CD4-positive, alpha-beta T cell treated with Interleukin-21 for 1 hour (primary cell): ENCODE measurements around the gene FITM2.
A peak's percentile ranks its signal among the peaks of the same experiment; 100 is the strongest.
"Not testable (repeated sequence)": the region's sequence is repeated elsewhere in the genome, so short reads cannot be mapped to it uniquely, and the experiment has no call there.

ENCODE experiments used
- DNase-seq: peaks from one replicate; pipeline ENCODE4 v3.0.0-alpha.2; 2020

The FITM2 gene

GRCh38 chr20:44331201-44331600, 20.2 kb upstream of the FITM2 start:
- no peak for DNase-seq

- no peak for DNase-seq
Observed at GRCh38 chr20:44328428-44328827, 17.4 kb upstream of the FITM2 start.

GRCh38 chr20:44327748-44328147, 16.7 kb upstream of the FITM2 start:
- not testable (repeated sequence) for DNase-seq

- no peak for DNase-seq
Observed at GRCh38 chr20:44326391-44327159, 15.6 kb upstream of the FITM2 start.

- DNase-seq, result no peak
Observed at GRCh38 chr20:44324343-44324742, 13.3 kb upstream of the FITM2 start.

GRCh38 chr20:44319839-44320422, 8.9 kb upstream of the FITM2 start:
- DNase-seq, result no peak

GRCh38 chr20:44314870-44315269, 3.9 kb upstream of the FITM2 start:
- no peak for DNase-seq

- DNase-seq, result no peak
Observed at GRCh38 chr20:44309763-44310663, 989 bp downstream of the FITM2 start.

GRCh38 chr20:44306927-44307326, 4.1 kb downstream of the FITM2 start:
- no peak for DNase-seq

- no peak for DNase-seq
Observed at GRCh38 chr20:44304383-44304782, 6.6 kb downstream of the FITM2 start.

- DNase-seq, result no peak
Observed at GRCh38 chr20:44302736-44303135, 8.3 kb downstream of the FITM2 start.

GRCh38 chr20:44302026-44302669, 8.9 kb downstream of the FITM2 start:
- DNase-seq, result no peak

GRCh38 chr20:44301285-44301684, 9.7 kb downstream of the FITM2 start:
- DNase-seq, result no peak

- DNase-seq, result not testable (repeated sequence)
Observed at GRCh38 chr20:44299011-44299535, 11.9 kb downstream of the FITM2 start.

GRCh38 chr20:44297721-44298120, 13.3 kb downstream of the FITM2 start:
- no peak for DNase-seq

GRCh38 chr20:44296011-44296410, 15.0 kb downstream of the FITM2 start:
- no peak for DNase-seq

- no peak for DNase-seq
Observed at GRCh38 chr20:44291754-44292153, 19.2 kb downstream of the FITM2 start.

- peak; percentile 30 for DNase-seq
Observed at GRCh38 chr20:44288252-44288651, 22.8 kb downstream of the FITM2 start.

- no peak for DNase-seq
Observed at GRCh38 chr20:44287272-44288097, 23.5 kb downstream of the FITM2 start.

GRCh38 chr20:44284032-44284431, 27.0 kb downstream of the FITM2 start:
- no peak for DNase-seq

GRCh38 chr20:44282192-44282591, 28.8 kb downstream of the FITM2 start:
- DNase-seq, result no peak

- DNase-seq, result no peak
Observed at GRCh38 chr20:44280387-44280786, 30.6 kb downstream of the FITM2 start.
